SK-N-SH (cell line): Measurements from ENCODE around the gene PKDCC. TPM values are rescaled to one million over a fixed set of nuclear protein-coding genes. Genes with fewer than 3 reads are reported as not detected.

Source experiments
- CTCF ChIA-PET: fragments of 300-600, 350-600 bp; formaldehyde crosslinking; extraction: SDS; loops from one replicate; lab custom pipeline; 2021; lab: Yijun Ruan, JAX
- POLR2A ChIA-PET: fragments of 350-600 bp; sonication (Branson Sonifier 250); formaldehyde crosslinking; extraction: SDS; loops from one replicate; lab custom pipeline; 2020; ENCODE audit warnings: antibody characterized with exemption, inconsistent platforms; lab: Yijun Ruan, JAX
- DNase-seq: peaks from one replicate; pipeline ENCODE4 v3.0.0; 2012
- H2AFZ ChIP-seq: fragments of 200-600 bp; sonication (generic); 2 replicates; pipeline ENCODE4 v1.8.1; 2016; ENCODE audit warnings: antibody characterized with exemption, mild to moderate bottlenecking, low read depth
- H3F3A ChIP-seq: fragments of 200-600 bp; sonication (generic); replicated peaks from 2 replicates; pipeline ENCODE3; 2016; ENCODE audit warnings: antibody characterized with exemption, mild to moderate bottlenecking; ENCODE audit not compliant: insufficient read depth
- H3K27ac ChIP-seq, 2 experiments: fragments of 200-500 bp in 1 of 2; fragments of 200-600 bp in 1 of 2; sonication (Bioruptor generic) in 1 of 2; sonication (generic), shearing (Covaris generic) in 1 of 2; 2 replicates each; pipeline versions ENCODE4 v1.5.1 to v1.6.1; 2014 to 2016; ENCODE audit warnings: low read depth in 2 of 2, inconsistent platforms in 1 of 2, low read length in 1 of 2, mild to moderate bottlenecking in 1 of 2, mixed read lengths in 1 of 2
- H3K27me3 ChIP-seq: fragments of 200-600 bp; sonication (generic), shearing (Covaris generic); 2 replicates; pipeline ENCODE4 v1.6.1; 2016; ENCODE audit warnings: mixed run types; ENCODE audit not compliant: insufficient read depth
- H3K36me3 ChIP-seq, 2 experiments: fragments of 200-500 bp in 1 of 2; fragments of 200-600 bp in 1 of 2; sonication (Bioruptor generic) in 1 of 2; sonication (generic) in 1 of 2; replicated peaks in 1 of 2; 2 replicates each; pipeline versions ENCODE3 to v1.5.1; 2014 to 2016; ENCODE audit warnings: low read length in 1 of 2, mild to moderate bottlenecking in 1 of 2; ENCODE audit not compliant: insufficient read depth in 2 of 2, control insufficient read depth in 1 of 2
- H3K4me1 ChIP-seq, 2 experiments: fragments of 200-500 bp in 1 of 2; fragments of 200-600 bp in 1 of 2; sonication (Bioruptor generic) in 1 of 2; sonication (generic), shearing (Covaris generic) in 1 of 2; 2 replicates each; pipeline versions ENCODE4 v1.5.1 to v1.6.1; 2014 to 2016; ENCODE audit warnings: low read depth in 1 of 2, low read length in 1 of 2, mixed run types in 1 of 2; ENCODE audit not compliant: insufficient read depth in 2 of 2, control insufficient read depth in 1 of 2
- H3K4me2 ChIP-seq: fragments of 200-600 bp; sonication (generic), shearing (Covaris generic); 2 replicates; pipeline ENCODE4 v1.6.1; 2017; ENCODE audit warnings: mixed run types
- H3K4me3 ChIP-seq, 2 experiments: fragments of 200-500 bp in 1 of 2; fragments of 200-600 bp in 1 of 2; sonication (Bioruptor generic) in 1 of 2; sonication (generic), shearing (Covaris generic) in 1 of 2; 2 replicates each; pipeline versions ENCODE4 v1.5.1 to v1.8.1; 2014 to 2016; ENCODE audit warnings: low read depth in 2 of 2, inconsistent platforms in 1 of 2, low read length in 1 of 2, mild to moderate bottlenecking in 1 of 2, mixed read lengths in 1 of 2, moderate library complexity in 1 of 2
- H3K79me2 ChIP-seq: fragments of 200-600 bp; sonication (generic); 2 replicates; pipeline ENCODE4 v1.8.1; 2017; ENCODE audit warnings: mild to moderate bottlenecking; ENCODE audit not compliant: insufficient read depth
- H3K9ac ChIP-seq: fragments of 200-600 bp; sonication (generic); 2 replicates; pipeline ENCODE4 v1.6.1; 2017; ENCODE audit warnings: mixed run types
- H3K9me2 ChIP-seq: fragments of 200-600 bp; sonication (generic); 2 replicates; pipeline ENCODE4 v1.6.1; 2017; ENCODE audit warnings: mixed run types
- H3K9me3 ChIP-seq: fragments of 200-600 bp; sonication (generic); 2 replicates; pipeline ENCODE4 v1.6.1; 2017; ENCODE audit warnings: mixed run types, mild to moderate bottlenecking, moderate library complexity
- H4K20me1 ChIP-seq: fragments of 200-600 bp; sonication (generic); 2 replicates; pipeline ENCODE4 v1.6.1; 2017; ENCODE audit warnings: mild to moderate bottlenecking, mixed run types; ENCODE audit not compliant: insufficient read depth
- ELF1 ChIP-seq: IDR thresholded peaks from 2 replicates; pipeline ENCODE4 v1.4.0; 2012
- EP300 ChIP-seq, 2 experiments: IDR thresholded peaks; 2 replicates each; pipeline versions ENCODE4 v1.4.0 to v1.6.1; 2012; ENCODE audit warnings: borderline replicate concordance in 1 of 2, low read depth in 1 of 2, low read length in 1 of 2
- EZH2phosphoT487 ChIP-seq: fragments of 200-600 bp; sonication (generic); IDR thresholded peaks from 2 replicates; pipeline ENCODE4 v1.6.1; 2017; ENCODE audit warnings: low read depth, mixed run types, mild to moderate bottlenecking, antibody characterized with exemption, moderate library complexity, borderline replicate concordance
- FOSL2 ChIP-seq: IDR thresholded peaks from 2 replicates; pipeline ENCODE4 v1.4.0; 2012; ENCODE audit warnings: low read depth, mild to moderate bottlenecking, moderate library complexity, borderline replicate concordance
- FOXM1 ChIP-seq: IDR thresholded peaks from 2 replicates; pipeline ENCODE4 v1.4.0; 2012; ENCODE audit warnings: low read depth, mild to moderate bottlenecking
- GABPA ChIP-seq: IDR thresholded peaks from 2 replicates; pipeline ENCODE4 v1.4.0; 2012; ENCODE audit warnings: low read depth, mild to moderate bottlenecking
- MEF2A ChIP-seq: IDR thresholded peaks from 2 replicates; pipeline ENCODE4 v1.4.0; 2012; ENCODE audit warnings: low read depth, borderline replicate concordance
- MXI1 ChIP-seq: IDR thresholded peaks from 2 replicates; pipeline ENCODE4 v1.6.1; 2012; ENCODE audit warnings: mild to moderate bottlenecking, low read depth, low read length, improper control_type of control experiment
- NRF1 ChIP-seq: IDR thresholded peaks from 2 replicates; pipeline ENCODE4 v1.6.1; 2012; ENCODE audit warnings: low read depth, mild to moderate bottlenecking, low read length
- PBX3 ChIP-seq: IDR thresholded peaks from 2 replicates; pipeline ENCODE4; 2012
- SMC3 ChIP-seq: IDR thresholded peaks from 2 replicates; pipeline ENCODE4 v1.6.1; 2012; ENCODE audit warnings: low read depth, low read length, improper control_type of control experiment
- ZBTB33 ChIP-seq: IDR thresholded peaks from 2 replicates; pipeline ENCODE4 v1.4.0; 2012; ENCODE audit warnings: low read depth, borderline replicate concordance
- WGBS: methylation state at CpG from one replicate; pipeline ENCODE4 v1.1.6; 2017; ENCODE audit warnings: low lambda C conversion rate; 5-methylcytosine and 5-hydroxymethylcytosine counted together
- polyA plus RNA-seq, 3 experiments: library from polyadenylated mRNA; depleted of rRNA; stranded (reverse); fragments of >200 nt; gene quantifications; 2 replicates each; pipeline ENCODE4 v1.2.3, GENCODE V29; 2012
- TF ChIP-seq, protein P1 (sequence below): fragments of 150-350 bp; IDR thresholded peaks from 2 replicates; pipeline ENCODE4 v1.6.1; 2017; ENCODE audit warnings: antibody characterized with exemption, low read length, low read depth, borderline replicate concordance
- TF ChIP-seq, protein P2 (sequence below): fragments of 150-350 bp; IDR thresholded peaks from 2 replicates; pipeline ENCODE4 v1.6.1; 2016; ENCODE audit warnings: mild to moderate bottlenecking, low read depth, low read length

The PKDCC gene
- polyA plus RNA-seq, 1 of the 3 experiments (the other 2 are of a cell fraction) = 16.0 TPM

DNA sequence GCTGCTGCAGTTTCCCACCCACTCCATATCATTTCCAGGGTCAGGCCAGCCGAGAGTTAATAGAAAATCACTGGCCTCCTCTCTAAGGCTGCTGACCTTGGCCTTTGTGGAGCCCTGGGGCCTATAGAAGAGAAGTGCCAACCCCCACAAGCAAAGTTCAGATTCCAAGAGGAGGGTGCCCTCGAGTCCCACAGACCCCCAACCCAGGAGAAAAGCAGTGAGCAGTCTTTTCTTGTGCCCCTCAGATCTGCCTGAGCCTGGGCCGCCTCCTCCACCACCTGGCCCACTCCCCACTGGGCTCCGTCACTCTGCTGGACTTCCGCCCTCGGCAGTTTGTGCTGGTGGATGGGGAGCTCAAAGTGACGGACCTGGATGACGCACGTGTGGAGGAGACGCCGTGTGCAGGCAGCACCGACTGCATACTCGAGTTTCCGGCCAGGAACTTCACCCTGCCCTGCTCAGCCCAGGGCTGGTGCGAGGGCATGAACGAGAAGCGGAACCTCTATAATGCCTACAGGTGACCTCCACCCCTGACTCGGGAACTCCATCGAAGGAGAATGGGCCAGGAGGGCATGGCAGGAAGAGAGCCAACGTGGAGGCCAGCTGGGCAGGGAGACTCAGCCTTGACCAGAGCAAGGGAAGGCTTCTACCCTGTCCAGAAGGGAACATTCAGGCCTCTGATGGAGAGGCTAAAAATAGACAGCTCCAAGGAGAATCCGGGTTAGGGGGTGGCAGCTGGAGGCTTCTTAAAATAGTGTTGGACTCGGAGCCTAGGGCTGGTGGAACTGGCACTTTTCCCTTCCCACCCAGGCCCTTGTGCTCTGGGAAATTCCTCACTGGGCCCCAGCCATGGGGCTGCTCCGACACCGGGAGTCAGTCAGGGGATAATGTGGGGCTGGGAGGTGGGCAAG lies 6.2 kb downstream of the PKDCC start (continued):
- TF ChIP-seq, protein P1, sequence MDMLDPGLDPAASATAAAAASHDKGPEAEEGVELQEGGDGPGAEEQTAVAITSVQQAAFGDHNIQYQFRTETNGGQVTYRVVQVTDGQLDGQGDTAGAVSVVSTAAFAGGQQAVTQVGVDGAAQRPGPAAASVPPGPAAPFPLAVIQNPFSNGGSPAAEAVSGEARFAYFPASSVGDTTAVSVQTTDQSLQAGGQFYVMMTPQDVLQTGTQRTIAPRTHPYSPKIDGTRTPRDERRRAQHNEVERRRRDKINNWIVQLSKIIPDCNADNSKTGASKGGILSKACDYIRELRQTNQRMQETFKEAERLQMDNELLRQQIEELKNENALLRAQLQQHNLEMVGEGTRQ = no peak

GRCh38 chr2:42054714-42055430 lies 7.1 kb downstream of the PKDCC start:
- H3K9me2 ChIP-seq = no peaks in the 10 kb centered on the region
- no peaks in the 10 kb centered on the region for H3K9me3 ChIP-seq
- no peak overlapping the region for H3K9ac ChIP-seq
- H3K4me3 ChIP-seq = no peak overlapping the region
- H3K27ac ChIP-seq = no peak overlapping the region
- no peaks in the 10 kb centered on the region for H4K20me1 ChIP-seq
- H3K4me2 ChIP-seq = no peak overlapping the region
- WGBS = 90% methylated on average over 17 of the region's 19 CpGs
- DNase-seq = no peak
- no peak overlapping the region for H2AFZ ChIP-seq
- no peaks in the 10 kb centered on the region for H3K27me3 ChIP-seq
- peaks cover 0 to 27% of the 10 kb centered on the region in 2 experiments; a peak in 1 of 4 replicates for H3K4me1 ChIP-seq
- CTCF ChIA-PET = interaction anchor here (0.7 to 5.6 kb wide), 8 partner anchors 8 to 214 kb away, joined by 3 to 42 read pairs (median 4); no protein-coding TSS in a partner anchor
- TF ChIP-seq NRF1 = no peak
- no peak for TF ChIP-seq EZH2phosphoT487
- H3K36me3 ChIP-seq = peaks cover 0 to 30% of the 10 kb centered on the region in 2 experiments
- H3K79me2 ChIP-seq = no peaks in the 10 kb centered on the region
- POLR2A ChIA-PET = interaction anchor here (1.1 kb wide), 1 partner anchor 9 kb away, joined by 3 read pairs; no protein-coding TSS in a partner anchor
- H3F3A ChIP-seq = no peaks in the 10 kb centered on the region

DNA sequence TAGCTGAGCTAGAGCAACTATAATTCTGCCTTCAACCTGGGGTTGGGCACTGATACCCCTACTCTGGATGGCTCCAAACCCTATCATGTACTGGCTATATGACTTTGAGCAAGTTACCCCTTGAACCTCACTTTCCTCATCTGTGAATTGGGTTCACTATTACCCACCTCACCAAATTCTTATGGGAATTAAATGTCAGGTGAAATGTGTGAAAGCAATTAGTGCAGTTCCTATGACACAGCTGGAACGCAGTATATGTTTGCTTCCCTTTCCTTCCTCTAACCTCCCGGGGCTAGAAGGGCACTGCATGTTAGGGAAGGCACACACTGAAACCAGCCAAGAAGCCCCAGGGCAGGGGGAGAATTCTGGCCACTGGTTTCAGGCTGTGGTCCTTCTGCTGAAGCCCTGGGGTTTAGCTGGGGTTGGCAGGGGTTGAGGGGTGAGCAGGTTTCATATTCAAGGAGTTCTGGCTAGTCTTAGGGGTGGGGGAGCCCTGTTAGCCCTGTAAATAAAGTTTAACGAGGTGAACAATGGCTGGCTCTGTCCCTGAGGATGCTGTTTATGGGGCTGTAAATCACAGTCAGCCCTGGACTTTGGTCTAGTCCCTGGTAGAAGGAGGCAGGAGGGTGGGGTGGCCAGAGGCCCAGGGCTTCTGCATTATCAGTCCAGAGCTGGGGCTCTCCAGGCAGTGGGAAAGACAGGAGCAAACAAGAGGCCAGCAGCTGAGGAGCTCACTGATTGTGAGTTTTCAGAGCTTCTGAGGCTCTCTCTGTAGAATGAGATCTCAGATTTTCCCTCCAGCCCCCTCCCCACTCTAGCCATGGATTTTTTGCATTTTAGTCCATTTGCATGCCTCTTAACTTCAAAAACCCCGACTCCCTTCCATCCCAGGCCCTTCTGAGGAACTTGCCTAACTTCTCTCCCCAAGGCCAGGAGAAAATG lies 8.0 kb downstream of the PKDCC start:
- ChIA-PET CTCF (interaction anchor here (0.9 to 5.6 kb wide), 11 partner anchors 9 to 215 kb away, joined by 3 to 42 read pairs (median 5); partner anchors contain the start of gene PKDCC), POLR2A (interaction anchor here (0.7 to 1.5 kb wide), 4 partner anchors 9 to 16 kb away, joined by 3 to 4 read pairs (median 3); no protein-coding TSS in a partner anchor)
- Histone ChIP-seq H3K9me2 (no peaks in the 10 kb centered on the region), H3K27me3 (no peaks in the 10 kb centered on the region), H3K36me3 (peaks cover 0 to 30% of the 10 kb centered on the region in 2 experiments), H3K4me2 (no peak overlapping the region), H3K79me2 (no peaks in the 10 kb centered on the region), H4K20me1 (no peaks in the 10 kb centered on the region), H3F3A (no peaks in the 10 kb centered on the region), H3K27ac (no peak overlapping the region), H3K4me3 (no peak overlapping the region), H3K9ac (no peak overlapping the region), H2AFZ (no peak overlapping the region), H3K4me1 (peaks cover 0 to 27% of the 10 kb centered on the region in 2 experiments; a peak in 1 of 4 replicates), H3K9me3 (no peaks in the 10 kb centered on the region)
- no peak for DNase-seq
- 76% methylated on average over 4 of the region's 4 CpGs for WGBS
- TF ChIP-seq FOXM1 (no peak), MXI1 (no peak), FOSL2 (no peak), MEF2A (no peak), ELF1 (no peak), SMC3 (no peak), PBX3 (no peak), ZBTB33 (no peak), EP300 (IDR thresholded peaks at IDR 0.05; ENCODE audit: borderline replicate concordance in 1 of 2, low read depth in 1 of 2, low read length in 1 of 2) (no peak), GABPA (no peak), EZH2phosphoT487 (no peak)
- TF ChIP-seq, protein P2, sequence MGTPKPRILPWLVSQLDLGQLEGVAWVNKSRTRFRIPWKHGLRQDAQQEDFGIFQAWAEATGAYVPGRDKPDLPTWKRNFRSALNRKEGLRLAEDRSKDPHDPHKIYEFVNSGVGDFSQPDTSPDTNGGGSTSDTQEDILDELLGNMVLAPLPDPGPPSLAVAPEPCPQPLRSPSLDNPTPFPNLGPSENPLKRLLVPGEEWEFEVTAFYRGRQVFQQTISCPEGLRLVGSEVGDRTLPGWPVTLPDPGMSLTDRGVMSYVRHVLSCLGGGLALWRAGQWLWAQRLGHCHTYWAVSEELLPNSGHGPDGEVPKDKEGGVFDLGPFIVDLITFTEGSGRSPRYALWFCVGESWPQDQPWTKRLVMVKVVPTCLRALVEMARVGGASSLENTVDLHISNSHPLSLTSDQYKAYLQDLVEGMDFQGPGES = no peak
